ENCODE data around the gene ZC3H18. TPM values are rescaled to one million over a fixed set of nuclear protein-coding genes. Genes with fewer than 3 reads are reported as not detected.

The ZC3H18 gene
- polyA plus RNA-seq, 3 donors = 5.5 to 36.4 (median 6.8) TPM

DNA sequence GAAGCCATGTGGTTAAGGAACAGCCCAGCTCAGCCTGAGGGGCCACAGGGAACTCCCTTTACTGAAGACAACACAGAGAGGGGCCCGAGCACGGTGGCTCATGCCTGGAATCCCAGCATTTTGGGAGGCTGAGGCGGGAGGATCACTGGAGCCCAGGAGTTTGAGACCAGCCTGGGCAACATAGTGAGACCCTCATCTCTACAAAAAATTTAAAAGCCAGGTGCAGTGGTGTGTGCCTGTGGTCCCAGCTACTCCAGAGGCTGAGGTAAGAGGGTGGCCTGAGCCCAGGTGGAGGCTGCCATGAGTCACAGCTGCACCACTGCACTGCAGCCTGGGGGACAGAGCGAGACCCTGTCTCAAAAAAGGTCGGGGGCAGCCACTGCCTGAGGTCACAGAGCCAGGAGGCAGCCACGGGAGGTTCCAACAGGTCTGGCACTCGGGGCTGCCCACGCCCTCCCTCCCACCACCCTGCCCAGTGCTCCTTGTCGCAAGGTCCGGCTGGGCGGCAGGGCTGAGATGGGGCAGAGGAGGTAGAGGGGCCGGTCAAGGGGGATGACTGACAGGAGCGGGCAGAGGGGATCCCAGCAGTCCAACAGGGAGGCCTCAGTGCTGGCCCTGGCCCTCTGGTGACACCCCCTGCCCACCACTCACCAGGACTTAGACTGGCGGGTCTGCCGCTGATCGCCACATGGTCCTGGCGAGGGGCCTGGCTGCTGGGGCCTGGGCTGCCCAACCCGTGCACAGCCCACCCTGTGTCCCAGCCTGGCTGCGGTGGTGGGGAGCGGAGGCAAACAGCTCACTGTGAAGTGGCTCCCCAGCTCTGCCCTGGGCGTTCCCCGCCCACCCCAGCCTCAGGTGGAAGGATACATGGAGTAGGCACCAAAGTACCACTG is 77.2 kb downstream of the ZC3H18 start:
- Mint-ChIP-seq H3K27ac (peak overlapping the region in 4 of 7 donors; percentile 10 to 93 (median 33)), H3K4me3 (no peak overlapping the region), H3K27me3 (ENCODE audit: low read depth in 3 of 3) (peaks cover 0 to 2% (median 0%) of the 10 kb centered on the region in 3 donors), H3K4me1 (peaks cover 39% of the 10 kb centered on the region), H3K9me3 (peaks cover 0 to 4% (median 0%) of the 10 kb centered on the region in 7 donors), H3K36me3 (peaks cover 34 to 52% of the 10 kb centered on the region in 2 donors)
- Histone ChIP-seq H3K4me2 (replicated peaks; ENCODE audit: extremely low read depth, low read length, poor library complexity, severe bottlenecking) (peak overlapping the region; percentile 93), H3K4me3 (replicated peaks in 1 of 3; ENCODE audit: low read depth in 2 of 3, low read length in 3 of 3) (peak overlapping the region in 1 of 3 experiments; percentile 100), H2AFZ (ENCODE audit: insufficient read depth, low read depth, low read length, poor library complexity, severe bottlenecking) (no peak overlapping the region), H3K27me3 (ENCODE audit: control insufficient read depth in 2 of 2, insufficient read depth in 2 of 2, low read length in 2 of 2) (no peaks in the 10 kb centered on the region), H3K36me3 (replicated peaks in 1 of 2; ENCODE audit: control insufficient read depth in 1 of 2, insufficient read depth in 2 of 2, low read length in 2 of 2) (peaks cover 45 to 53% of the 10 kb centered on the region in 2 donors), H3K9ac (ENCODE audit: insufficient read depth, low read length, poor library complexity, severe bottlenecking) (peak overlapping the region; percentile 32), H3K4me1 (ENCODE audit: control insufficient read depth in 1 of 2, insufficient read depth in 2 of 2, low read length in 2 of 2) (peaks cover 45 to 57% of the 10 kb centered on the region in 2 donors), H3K9me3 (replicated peaks in 1 of 2; ENCODE audit: control insufficient read depth in 1 of 2, insufficient read depth in 1 of 2, low read length in 2 of 2) (no peaks in the 10 kb centered on the region), H4K20me1 (ENCODE audit: insufficient read depth, low read length) (peaks cover 84% of the 10 kb centered on the region), H3K79me2 (ENCODE audit: insufficient read depth, low read length) (peaks cover 64% of the 10 kb centered on the region), H3K27ac (ENCODE audit: low read depth in 1 of 2, low read length in 2 of 2) (peak overlapping the region; percentile 33 to 58)
- WGBS (ENCODE audit: insufficient coverage) = 96% methylated on average over 11 of the region's 22 CpGs
- intact Hi-C loops (cut with micrococcal nuclease) = no loop called here
- no peak for DNase-seq
- TF ChIP-seq, protein P1, sequence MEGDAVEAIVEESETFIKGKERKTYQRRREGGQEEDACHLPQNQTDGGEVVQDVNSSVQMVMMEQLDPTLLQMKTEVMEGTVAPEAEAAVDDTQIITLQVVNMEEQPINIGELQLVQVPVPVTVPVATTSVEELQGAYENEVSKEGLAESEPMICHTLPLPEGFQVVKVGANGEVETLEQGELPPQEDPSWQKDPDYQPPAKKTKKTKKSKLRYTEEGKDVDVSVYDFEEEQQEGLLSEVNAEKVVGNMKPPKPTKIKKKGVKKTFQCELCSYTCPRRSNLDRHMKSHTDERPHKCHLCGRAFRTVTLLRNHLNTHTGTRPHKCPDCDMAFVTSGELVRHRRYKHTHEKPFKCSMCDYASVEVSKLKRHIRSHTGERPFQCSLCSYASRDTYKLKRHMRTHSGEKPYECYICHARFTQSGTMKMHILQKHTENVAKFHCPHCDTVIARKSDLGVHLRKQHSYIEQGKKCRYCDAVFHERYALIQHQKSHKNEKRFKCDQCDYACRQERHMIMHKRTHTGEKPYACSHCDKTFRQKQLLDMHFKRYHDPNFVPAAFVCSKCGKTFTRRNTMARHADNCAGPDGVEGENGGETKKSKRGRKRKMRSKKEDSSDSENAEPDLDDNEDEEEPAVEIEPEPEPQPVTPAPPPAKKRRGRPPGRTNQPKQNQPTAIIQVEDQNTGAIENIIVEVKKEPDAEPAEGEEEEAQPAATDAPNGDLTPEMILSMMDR (IDR thresholded peaks at IDR 0.05) = no peak

DNA sequence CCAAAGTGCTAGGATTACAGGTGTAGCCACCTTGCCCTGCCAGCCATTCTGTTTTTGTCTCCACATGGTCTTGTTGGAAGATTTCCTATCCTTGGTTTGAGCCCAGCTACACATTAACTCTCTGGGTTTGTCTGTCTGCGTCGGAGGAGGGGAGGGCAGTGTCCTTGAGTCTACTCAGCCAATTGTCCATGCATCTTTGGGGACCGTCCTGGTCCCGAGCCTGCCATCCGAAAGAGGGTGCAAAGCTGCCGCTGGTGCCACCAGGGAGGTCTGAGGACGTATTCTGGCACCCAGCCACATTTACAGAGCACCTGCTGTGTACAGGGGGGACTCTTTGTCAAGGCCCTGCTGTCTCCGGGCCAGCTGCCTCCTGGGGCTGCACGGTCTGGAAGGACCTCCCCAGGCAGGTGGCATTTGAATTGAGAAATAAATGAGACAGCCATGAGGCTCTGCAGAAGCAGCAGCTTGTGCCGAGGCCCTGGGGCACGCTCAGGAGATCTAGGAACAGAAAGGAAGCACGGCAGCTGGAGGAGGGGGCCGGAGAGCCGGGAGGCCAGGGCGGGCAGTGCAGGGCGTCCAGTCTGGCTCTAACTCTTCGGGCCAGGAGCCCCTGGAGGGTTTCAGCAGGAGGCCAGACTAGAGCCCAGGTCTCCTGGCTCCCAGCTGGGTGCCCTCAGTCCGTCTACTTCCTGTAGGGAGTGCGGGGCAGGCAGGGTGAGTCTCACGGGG is 79.2 kb downstream of the ZC3H18 start:
- peaks cover 62% of the 10 kb centered on the region for H3K79me2 ChIP-seq (ENCODE audit: insufficient read depth, low read length)
- H4K20me1 ChIP-seq (ENCODE audit: insufficient read depth, low read length) = peaks cover 64% of the 10 kb centered on the region
- peak overlapping the region; percentile 87 to 96 (median 94) for H3K27ac Mint-ChIP-seq
- peaks cover 36% of the 10 kb centered on the region for H3K4me1 Mint-ChIP-seq
- H3K4me3 Mint-ChIP-seq = peak overlapping the region; percentile 92 to 97
- TF ChIP-seq, protein P1 (IDR thresholded peaks at IDR 0.05) = no peak
- intact Hi-C loops (cut with micrococcal nuclease) = no loop called here
- peak overlapping the region; percentile 93 for H3K9ac ChIP-seq (ENCODE audit: insufficient read depth, low read length, poor library complexity, severe bottlenecking)
- H2AFZ ChIP-seq (ENCODE audit: insufficient read depth, low read depth, low read length, poor library complexity, severe bottlenecking) = no peak overlapping the region
- no peaks in the 10 kb centered on the region for H3K9me3 ChIP-seq (replicated peaks in 1 of 2; ENCODE audit: control insufficient read depth in 1 of 2, insufficient read depth in 1 of 2, low read length in 2 of 2)
- H3K27ac ChIP-seq (ENCODE audit: low read depth in 1 of 2, low read length in 2 of 2) = peak overlapping the region; percentile 83 to 97
- peaks cover 32 to 39% of the 10 kb centered on the region in 2 donors for H3K36me3 ChIP-seq (replicated peaks in 1 of 2; ENCODE audit: control insufficient read depth in 1 of 2, insufficient read depth in 2 of 2, low read length in 2 of 2)
- peaks cover 28 to 48% of the 10 kb centered on the region in 2 donors for H3K36me3 Mint-ChIP-seq
- peaks cover 0 to 2% (median 0%) of the 10 kb centered on the region in 3 donors for H3K27me3 Mint-ChIP-seq (ENCODE audit: low read depth in 3 of 3)
- H3K4me1 ChIP-seq (ENCODE audit: control insufficient read depth in 1 of 2, insufficient read depth in 2 of 2, low read length in 2 of 2) = peaks cover 45 to 53% of the 10 kb centered on the region in 2 donors
- peaks cover 0 to 4% (median 0%) of the 10 kb centered on the region in 7 donors for H3K9me3 Mint-ChIP-seq
- WGBS (ENCODE audit: insufficient coverage) = 56% methylated on average over 19 of the region's 20 CpGs
- no peak for DNase-seq
- H3K27me3 ChIP-seq (ENCODE audit: control insufficient read depth in 2 of 2, insufficient read depth in 2 of 2, low read length in 2 of 2) = no peaks in the 10 kb centered on the region
- H3K4me2 ChIP-seq (replicated peaks; ENCODE audit: extremely low read depth, low read length, poor library complexity, severe bottlenecking) = peak overlapping the region; percentile 93
- peak overlapping the region; percentile 79 to 100 (median 81) for H3K4me3 ChIP-seq (replicated peaks in 1 of 3; ENCODE audit: low read depth in 2 of 3, low read length in 3 of 3)

Data from CD14-positive monocyte (primary cell).